Measurements from ENCODE around the gene HIVEP2.

Gene HIVEP2

DNA sequence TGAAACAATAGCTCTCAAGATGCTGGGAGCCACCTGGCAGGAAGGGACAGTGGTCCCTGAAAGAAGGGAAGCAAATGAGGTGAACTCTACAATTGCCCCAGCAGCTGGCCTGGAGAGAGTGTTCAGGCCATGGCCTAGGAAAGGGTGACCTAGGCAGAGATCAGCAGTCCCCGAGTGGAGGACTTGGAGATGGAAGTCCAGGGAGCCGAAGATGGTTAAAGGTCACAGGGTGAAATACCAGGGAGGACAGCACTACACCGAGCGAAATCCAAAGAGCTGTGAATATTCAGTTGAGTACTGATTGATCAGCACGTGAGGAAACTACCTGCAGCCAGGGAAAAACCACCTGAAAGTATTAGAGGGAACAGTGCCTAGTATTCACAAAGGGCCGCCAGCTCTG is 133.1 kb downstream of the HIVEP2 start:
- no peak for DNase-seq

GRCh38 chr6:142810952-142811514 is 133.9 kb downstream of the HIVEP2 start:
- DNase-seq: no peak

GRCh38 chr6:142809947-142810346 is 135.0 kb downstream of the HIVEP2 start:
- DNase-seq: no peak

GRCh38 chr6:142808405-142809061 is 136.4 kb downstream of the HIVEP2 start:
- no peak for DNase-seq

DNA sequence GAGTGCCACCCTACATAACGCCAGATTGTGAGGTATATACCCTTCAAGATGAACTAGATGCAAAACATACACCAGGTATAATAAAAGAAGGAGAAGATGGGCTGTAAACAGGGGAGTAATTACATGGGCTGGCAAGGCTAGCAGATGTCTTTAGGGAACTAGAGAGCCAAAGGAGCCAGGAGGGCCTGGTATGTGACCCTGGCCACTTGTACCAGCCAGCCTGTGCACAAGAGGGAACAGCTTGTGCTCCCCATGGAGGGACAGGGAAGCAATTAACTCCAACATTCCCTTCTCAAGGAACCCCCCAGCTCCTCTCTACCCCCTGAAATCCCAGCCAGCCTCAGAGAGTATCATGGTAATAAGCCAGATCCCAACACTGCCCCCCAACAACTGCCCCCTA is 139.9 kb downstream of the HIVEP2 start:
- no peak for DNase-seq

DNA sequence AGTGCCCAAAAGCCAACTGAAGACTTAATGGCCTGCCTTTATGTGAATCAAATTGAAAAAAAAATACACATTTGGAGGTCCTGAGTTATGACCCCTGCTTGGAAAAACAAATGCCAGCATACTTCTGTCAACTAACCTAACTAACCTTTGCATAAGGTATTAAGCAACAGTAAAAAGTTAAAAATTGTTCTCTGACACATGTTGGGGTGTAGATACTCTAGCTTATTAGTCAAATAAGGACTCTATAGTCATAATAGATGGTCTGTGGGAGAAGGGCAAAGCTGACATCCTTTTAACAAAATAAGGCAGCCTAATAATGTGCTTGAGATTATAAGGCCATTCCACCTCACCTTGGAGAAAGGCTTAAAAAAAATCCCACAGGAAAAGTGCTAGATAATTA is 140.5 kb downstream of the HIVEP2 start:
- DNase-seq: no peak

GRCh38 chr6:142803495-142804058 is 141.4 kb downstream of the HIVEP2 start:
- DNase-seq: no peak

- no peak for DNase-seq
Observed at GRCh38 chr6:142803032-142803431, 141.9 kb downstream of the HIVEP2 start.

DNA sequence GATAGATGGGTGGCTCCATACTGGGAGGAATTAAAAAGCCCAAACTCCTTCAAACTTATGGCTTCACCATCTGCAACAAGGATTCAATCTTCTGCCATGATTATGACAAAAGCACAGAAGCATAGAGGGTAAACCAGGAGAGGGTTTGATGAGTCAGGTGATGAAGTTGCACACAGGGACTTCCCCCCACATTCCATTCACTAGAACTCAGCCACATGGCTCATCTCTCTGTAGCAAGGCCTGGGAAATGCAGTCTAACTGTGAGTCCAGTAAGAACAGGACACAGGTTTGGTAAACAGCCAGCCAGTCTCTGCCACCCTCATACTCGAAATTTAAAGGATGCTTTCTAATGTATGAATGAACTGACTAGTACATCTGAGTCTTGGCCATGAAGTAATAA is 142.9 kb downstream of the HIVEP2 start:
- DNase-seq: no peak

GRCh38 chr6:142800240-142800639 is 144.7 kb downstream of the HIVEP2 start:
- DNase-seq: no peak

- no peak for DNase-seq
Observed at GRCh38 chr6:142799639-142800038, 145.3 kb downstream of the HIVEP2 start.

DNA sequence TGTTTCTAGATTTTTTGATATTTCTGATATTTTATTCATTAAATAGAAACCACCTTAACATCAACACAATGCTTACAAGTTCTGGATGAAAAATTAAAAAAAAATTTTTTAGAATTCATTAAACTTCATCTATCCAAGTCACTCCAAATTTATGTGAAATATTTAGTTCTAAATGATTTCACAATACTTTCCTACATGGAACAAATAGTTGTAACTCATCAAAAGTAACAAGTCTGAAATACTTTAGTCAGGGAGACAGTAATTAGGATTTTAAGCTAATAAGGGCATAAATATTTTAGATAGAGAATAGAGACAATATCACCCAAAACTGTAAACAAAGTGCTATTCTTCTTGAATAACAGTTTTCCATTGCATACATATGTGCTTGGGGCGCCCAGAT is 147.8 kb downstream of the HIVEP2 start:
- no peak for DNase-seq

- DNase-seq: no peak
Observed at GRCh38 chr6:142796571-142796970, 148.4 kb downstream of the HIVEP2 start.

DNA sequence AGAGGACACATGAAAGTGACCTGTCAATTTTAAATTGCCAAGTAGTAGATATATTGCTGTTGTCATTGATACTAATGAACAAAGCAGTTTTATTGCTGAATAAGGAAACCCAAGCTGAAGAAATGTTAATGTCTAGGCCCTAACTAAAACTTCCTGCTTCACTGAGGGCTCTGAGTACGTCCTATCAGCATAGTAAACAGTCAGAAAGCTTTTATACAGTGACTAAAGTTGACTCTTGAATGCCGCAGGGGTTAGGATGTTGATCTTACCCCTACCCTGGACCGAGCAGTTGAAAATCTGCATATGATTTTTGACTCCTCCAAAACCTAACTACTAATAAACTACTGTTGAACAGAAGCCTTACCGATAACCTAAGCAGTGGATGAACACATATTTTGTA is 149.0 kb downstream of the HIVEP2 start:
- DNase-seq: no peak

DNA sequence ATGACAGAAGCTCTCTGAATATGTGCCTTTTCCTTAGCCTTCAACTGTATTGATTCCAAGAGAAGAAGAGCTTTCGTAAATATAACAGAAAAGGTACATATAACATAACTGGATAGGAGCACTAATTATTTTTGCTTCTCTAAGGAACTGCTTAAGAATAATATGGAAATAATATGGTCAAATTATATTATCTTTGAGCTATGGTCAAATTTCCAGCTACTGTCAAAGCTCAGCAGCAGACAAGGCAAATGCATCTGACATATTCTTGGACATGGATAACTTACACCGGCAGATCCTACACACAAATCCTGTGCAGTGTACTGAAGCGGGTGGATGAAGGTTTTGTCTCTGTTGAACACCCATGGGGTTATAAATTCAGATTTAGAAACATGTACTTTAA is 150.6 kb downstream of the HIVEP2 start:
- no peak for DNase-seq

GRCh38 chr6:142790257-142790656 is 154.7 kb downstream of the HIVEP2 start:
- DNase-seq: no peak

- no peak for DNase-seq
Observed at GRCh38 chr6:142787422-142787821, 157.6 kb downstream of the HIVEP2 start.

DNA sequence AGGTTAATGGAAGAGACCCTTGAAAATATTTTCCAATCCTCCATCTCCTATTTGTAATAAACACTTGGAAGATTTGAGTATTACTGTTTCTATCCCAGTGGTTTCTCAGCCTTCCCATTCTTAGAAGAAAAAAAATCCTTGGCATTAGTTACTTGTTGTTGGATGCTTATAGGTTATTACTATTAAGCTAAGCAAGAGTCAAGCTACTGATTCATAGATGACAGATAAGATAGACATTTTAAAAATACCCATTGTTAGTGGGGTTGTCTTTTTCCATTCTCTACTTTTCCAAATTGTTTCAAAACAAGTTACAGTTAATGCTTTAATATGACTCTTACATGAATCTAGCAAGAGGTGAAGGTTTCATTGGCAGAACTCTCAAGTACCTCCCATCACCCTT is 158.5 kb downstream of the HIVEP2 start:
- no peak for DNase-seq

- no peak for DNase-seq
Observed at GRCh38 chr6:142784344-142784743, 160.6 kb downstream of the HIVEP2 start.

- no peak for DNase-seq
Observed at GRCh38 chr6:142783499-142783898, 161.5 kb downstream of the HIVEP2 start.

DNA sequence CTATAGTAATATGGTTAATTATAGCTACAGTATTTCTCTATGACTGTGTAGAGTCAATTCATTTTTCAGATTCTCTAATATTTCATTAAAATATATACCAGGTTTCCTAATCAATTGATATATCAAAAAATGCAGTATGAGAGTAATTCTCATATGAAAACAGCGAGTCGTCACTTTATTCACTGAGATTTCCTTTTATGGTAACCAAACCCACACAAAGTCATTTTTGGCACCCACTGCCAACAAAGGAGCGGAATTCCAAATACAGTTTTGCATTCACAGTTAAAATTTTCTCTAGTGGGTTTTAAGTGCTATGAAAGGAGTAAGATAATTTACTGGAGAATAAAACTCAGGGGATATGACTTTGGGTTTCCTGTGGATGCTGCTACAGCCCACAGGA is 163.8 kb downstream of the HIVEP2 start:
- DNase-seq: no peak

GRCh38 chr6:142773859-142774648 is 170.9 kb downstream of the HIVEP2 start:
- DNase-seq: no peak

GRCh38 chr6:142773324-142773723 is 171.7 kb downstream of the HIVEP2 start:
- DNase-seq: no peak

- no peak for DNase-seq
Observed at GRCh38 chr6:142771162-142771561, 173.8 kb downstream of the HIVEP2 start.
